Neural cell (in vitro differentiated cells): ENCODE results near the gene NBDY. TPM values are rescaled to one million over a fixed set of nuclear protein-coding genes. Genes with fewer than 3 reads are reported as not detected.

Source experiments
- H2AFZ ChIP-seq: fragments of 200-600, 300-800 bp; sonication (generic), shearing (Covaris generic); 2 replicates; pipeline ENCODE4 v1.6.0; 2014; ENCODE audit warnings: low read depth, mild to moderate bottlenecking, antibody characterized with exemption, low read length, moderate library complexity
- H3F3A ChIP-seq: fragments of 200-600 bp; shearing (Covaris generic); 2 replicates; pipeline ENCODE4 v1.6.1; 2016; ENCODE audit warnings: mild to moderate bottlenecking, moderate library complexity, mixed read lengths, antibody characterized with exemption, low read length; ENCODE audit not compliant: insufficient read depth, poor library complexity, severe bottlenecking
- H3K27ac ChIP-seq: fragments of 200-600, 300-800 bp; sonication (generic), shearing (Covaris generic); 2 replicates; pipeline ENCODE4 v1.5.1; 2014; ENCODE audit warnings: mild to moderate bottlenecking, low read length, moderate library complexity
- H3K27me3 ChIP-seq: fragments of 300-800, 200-600 bp; sonication (generic), shearing (Covaris generic); 2 replicates; pipeline ENCODE4 v1.6.0; 2014; ENCODE audit warnings: mild to moderate bottlenecking, low read depth, low read length, moderate library complexity; ENCODE audit not compliant: insufficient read depth
- H3K36me3 ChIP-seq: fragments of 300-800, 200-600 bp; sonication (generic), shearing (Covaris generic); 2 replicates; pipeline ENCODE4 v1.5.1; 2014; ENCODE audit warnings: mild to moderate bottlenecking, antibody characterized with exemption, low read length, moderate library complexity; ENCODE audit not compliant: insufficient read depth
- H3K4me2 ChIP-seq: fragments of 300-800, 200-600 bp; sonication (generic), shearing (Covaris generic); 2 replicates; pipeline ENCODE4 v1.6.0; 2014; ENCODE audit warnings: mild to moderate bottlenecking, low read length
- H3K4me3 ChIP-seq: fragments of 300-800, 200-600 bp; sonication (generic), shearing (Covaris generic); 2 replicates; pipeline ENCODE4 v1.5.1; 2014; ENCODE audit warnings: mild to moderate bottlenecking, low read length, moderate library complexity
- H3K79me2 ChIP-seq: fragments of 200-600 bp; shearing (Covaris generic); replicated peaks from 2 replicates; pipeline ENCODE4 v1.6.0; 2014; ENCODE audit warnings: mild to moderate bottlenecking, low read length, moderate library complexity; ENCODE audit not compliant: insufficient read depth
- H3K9ac ChIP-seq: fragments of 300-800, 200-600 bp; sonication (generic), shearing (Covaris generic); 2 replicates; pipeline ENCODE4 v1.6.1; 2016; ENCODE audit warnings: mild to moderate bottlenecking, low read length, mixed read lengths
- H3K9me2 ChIP-seq: fragments of 200-600 bp; shearing (Covaris generic); 2 replicates; pipeline ENCODE4 v1.6.1; 2016; ENCODE audit warnings: mild to moderate bottlenecking, low read length, mixed read lengths; ENCODE audit not compliant: insufficient read depth
- H3K9me3 ChIP-seq: fragments of 200-600, 300-800 bp; sonication (generic), shearing (Covaris generic); 2 replicates; pipeline ENCODE4 v1.6.1; 2016; ENCODE audit warnings: mild to moderate bottlenecking, mixed run types, low read length, moderate library complexity, mixed read lengths
- H4K20me1 ChIP-seq: fragments of 200-600 bp; shearing (Covaris generic); 2 replicates; pipeline ENCODE4 v1.6.1; 2016; ENCODE audit warnings: mild to moderate bottlenecking, mixed run types; ENCODE audit not compliant: insufficient read depth
- EP300 ChIP-seq: fragments of 450-650 bp; conservative IDR thresholded peaks from 2 replicates; pipeline ENCODE4 v1.6.1; 2014; ENCODE audit warnings: antibody characterized with exemption, mild to moderate bottlenecking, moderate library complexity; ENCODE audit not compliant: poor library complexity, severe bottlenecking
- EZH2 ChIP-seq: fragments of 200-600, 300-800 bp; shearing (Covaris generic), sonication (generic); IDR thresholded peaks from 2 replicates; pipeline ENCODE4 v1.6.1; 2014; ENCODE audit warnings: antibody characterized with exemption, low read length, borderline replicate concordance, mild to moderate bottlenecking; ENCODE audit not compliant: insufficient read depth, poor library complexity, severe bottlenecking
- MXI1 ChIP-seq: fragments of 450-650 bp; conservative IDR thresholded peaks from 2 replicates; pipeline ENCODE4 v1.6.1; 2014; ENCODE audit warnings: antibody characterized with exemption, mild to moderate bottlenecking; ENCODE audit not compliant: poor library complexity, severe bottlenecking
- POLR2AphosphoS5 ChIP-seq: IDR thresholded peaks from 2 replicates; pipeline ENCODE4 v1.6.1; 2012
- SMC3 ChIP-seq: fragments of 450-650 bp; conservative IDR thresholded peaks from 2 replicates; pipeline ENCODE4 v1.6.1; 2014; ENCODE audit warnings: antibody characterized with exemption, mild to moderate bottlenecking, moderate library complexity; ENCODE audit not compliant: poor library complexity
- TAF1 ChIP-seq: IDR thresholded peaks from 2 replicates; pipeline ENCODE4 v1.6.1; 2012; ENCODE audit warnings: low read depth
- polyA plus RNA-seq: library from polyadenylated mRNA; depleted of rRNA; stranded (reverse); fragments of >200 nt; gene quantifications from 2 replicates; pipeline ENCODE4 v1.2.3, GENCODE V29; 2014
- TF ChIP-seq, protein P1 (sequence below): fragments of 450-650 bp; IDR thresholded peaks from 2 replicates; pipeline ENCODE4 v1.5.1; 2014; ENCODE audit warnings: antibody characterized with exemption, mild to moderate bottlenecking, moderate library complexity; ENCODE audit not compliant: poor library complexity, severe bottlenecking
- TF ChIP-seq, protein P2 (sequence below): IDR thresholded peaks from 2 replicates; pipeline ENCODE4 v1.6.1; 2012; ENCODE audit warnings: borderline replicate concordance

The NBDY gene
- polyA plus RNA-seq, 1 donor from 2014 or later = 29.7 TPM

DNA sequence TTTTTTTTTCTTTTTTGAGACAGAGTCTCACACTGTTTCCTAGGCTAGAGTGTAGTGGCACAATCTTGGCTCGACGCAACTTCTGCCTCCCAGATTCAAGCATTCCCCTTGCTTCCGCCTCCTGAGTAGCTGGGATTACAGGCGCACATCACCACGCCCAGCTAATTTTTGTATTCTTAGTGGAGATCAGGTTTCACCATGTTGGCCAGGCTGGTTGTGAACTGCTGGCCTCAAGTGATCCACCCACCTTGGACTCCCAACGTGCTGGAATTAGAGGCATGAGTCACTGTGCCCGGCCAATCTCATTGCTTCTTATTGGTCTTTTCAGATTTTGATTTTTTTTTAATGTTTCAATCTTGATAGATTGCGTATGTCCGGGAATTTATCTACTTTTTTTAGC lies 124.4 kb downstream of the NBDY start:
- Histone ChIP-seq H4K20me1 (no peaks in the 10 kb centered on the region), H3K79me2 (no peaks in the 10 kb centered on the region), H3K27me3 (no peaks in the 10 kb centered on the region), H3K4me2 (no peak overlapping the region), H3K9me2 (no peaks in the 10 kb centered on the region), H3K36me3 (no peaks in the 10 kb centered on the region), H3F3A (no peaks in the 10 kb centered on the region), H3K9me3 (no peaks in the 10 kb centered on the region), H3K27ac (no peak overlapping the region), H3K9ac (no peak overlapping the region), H2AFZ (no peak overlapping the region), H3K4me3 (no peak overlapping the region)
- TF ChIP-seq, protein P1, sequence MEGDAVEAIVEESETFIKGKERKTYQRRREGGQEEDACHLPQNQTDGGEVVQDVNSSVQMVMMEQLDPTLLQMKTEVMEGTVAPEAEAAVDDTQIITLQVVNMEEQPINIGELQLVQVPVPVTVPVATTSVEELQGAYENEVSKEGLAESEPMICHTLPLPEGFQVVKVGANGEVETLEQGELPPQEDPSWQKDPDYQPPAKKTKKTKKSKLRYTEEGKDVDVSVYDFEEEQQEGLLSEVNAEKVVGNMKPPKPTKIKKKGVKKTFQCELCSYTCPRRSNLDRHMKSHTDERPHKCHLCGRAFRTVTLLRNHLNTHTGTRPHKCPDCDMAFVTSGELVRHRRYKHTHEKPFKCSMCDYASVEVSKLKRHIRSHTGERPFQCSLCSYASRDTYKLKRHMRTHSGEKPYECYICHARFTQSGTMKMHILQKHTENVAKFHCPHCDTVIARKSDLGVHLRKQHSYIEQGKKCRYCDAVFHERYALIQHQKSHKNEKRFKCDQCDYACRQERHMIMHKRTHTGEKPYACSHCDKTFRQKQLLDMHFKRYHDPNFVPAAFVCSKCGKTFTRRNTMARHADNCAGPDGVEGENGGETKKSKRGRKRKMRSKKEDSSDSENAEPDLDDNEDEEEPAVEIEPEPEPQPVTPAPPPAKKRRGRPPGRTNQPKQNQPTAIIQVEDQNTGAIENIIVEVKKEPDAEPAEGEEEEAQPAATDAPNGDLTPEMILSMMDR = no peak
- TF ChIP-seq EZH2 (no peak), POLR2AphosphoS5 (no peak), MXI1 (no peak), TAF1 (no peak)
- TF ChIP-seq, protein P2, sequence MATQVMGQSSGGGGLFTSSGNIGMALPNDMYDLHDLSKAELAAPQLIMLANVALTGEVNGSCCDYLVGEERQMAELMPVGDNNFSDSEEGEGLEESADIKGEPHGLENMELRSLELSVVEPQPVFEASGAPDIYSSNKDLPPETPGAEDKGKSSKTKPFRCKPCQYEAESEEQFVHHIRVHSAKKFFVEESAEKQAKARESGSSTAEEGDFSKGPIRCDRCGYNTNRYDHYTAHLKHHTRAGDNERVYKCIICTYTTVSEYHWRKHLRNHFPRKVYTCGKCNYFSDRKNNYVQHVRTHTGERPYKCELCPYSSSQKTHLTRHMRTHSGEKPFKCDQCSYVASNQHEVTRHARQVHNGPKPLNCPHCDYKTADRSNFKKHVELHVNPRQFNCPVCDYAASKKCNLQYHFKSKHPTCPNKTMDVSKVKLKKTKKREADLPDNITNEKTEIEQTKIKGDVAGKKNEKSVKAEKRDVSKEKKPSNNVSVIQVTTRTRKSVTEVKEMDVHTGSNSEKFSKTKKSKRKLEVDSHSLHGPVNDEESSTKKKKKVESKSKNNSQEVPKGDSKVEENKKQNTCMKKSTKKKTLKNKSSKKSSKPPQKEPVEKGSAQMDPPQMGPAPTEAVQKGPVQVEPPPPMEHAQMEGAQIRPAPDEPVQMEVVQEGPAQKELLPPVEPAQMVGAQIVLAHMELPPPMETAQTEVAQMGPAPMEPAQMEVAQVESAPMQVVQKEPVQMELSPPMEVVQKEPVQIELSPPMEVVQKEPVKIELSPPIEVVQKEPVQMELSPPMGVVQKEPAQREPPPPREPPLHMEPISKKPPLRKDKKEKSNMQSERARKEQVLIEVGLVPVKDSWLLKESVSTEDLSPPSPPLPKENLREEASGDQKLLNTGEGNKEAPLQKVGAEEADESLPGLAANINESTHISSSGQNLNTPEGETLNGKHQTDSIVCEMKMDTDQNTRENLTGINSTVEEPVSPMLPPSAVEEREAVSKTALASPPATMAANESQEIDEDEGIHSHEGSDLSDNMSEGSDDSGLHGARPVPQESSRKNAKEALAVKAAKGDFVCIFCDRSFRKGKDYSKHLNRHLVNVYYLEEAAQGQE = no peak

DNA sequence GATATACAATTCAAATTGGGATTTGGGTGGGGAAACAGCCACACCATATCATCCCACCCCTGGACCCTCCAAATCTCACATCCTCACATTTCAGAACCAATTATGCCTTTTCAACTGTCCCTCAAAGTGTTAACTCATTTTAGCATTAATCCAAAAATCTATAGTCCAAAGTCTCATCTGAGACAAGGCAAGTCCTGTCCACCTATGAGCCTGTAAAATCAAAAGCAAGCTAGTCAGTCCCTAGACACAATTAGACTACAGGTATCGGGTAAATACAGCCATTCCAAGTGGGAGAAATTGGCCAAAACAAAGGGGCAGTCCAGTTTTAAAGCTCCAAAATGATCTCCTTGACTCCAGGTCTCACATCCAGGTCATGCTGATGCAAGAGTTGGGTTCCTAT lies 128.0 kb downstream of the NBDY start:
- Histone ChIP-seq H3K4me2 (no peak overlapping the region), H4K20me1 (no peaks in the 10 kb centered on the region), H3K36me3 (no peaks in the 10 kb centered on the region), H3K9me3 (no peaks in the 10 kb centered on the region), H3K27ac (no peak overlapping the region), H3K79me2 (no peaks in the 10 kb centered on the region), H3K4me3 (no peak overlapping the region), H2AFZ (no peak overlapping the region), H3K9ac (no peak overlapping the region), H3K9me2 (no peaks in the 10 kb centered on the region), H3F3A (no peaks in the 10 kb centered on the region), H3K27me3 (no peaks in the 10 kb centered on the region)
- TF ChIP-seq MXI1 (no peak), SMC3 (no peak), TAF1 (no peak), POLR2AphosphoS5 (no peak), EP300 (no peak)
- TF ChIP-seq, protein P2 = no peak
